ENCODE results near the gene RBM46.

Gene RBM46

DNA sequence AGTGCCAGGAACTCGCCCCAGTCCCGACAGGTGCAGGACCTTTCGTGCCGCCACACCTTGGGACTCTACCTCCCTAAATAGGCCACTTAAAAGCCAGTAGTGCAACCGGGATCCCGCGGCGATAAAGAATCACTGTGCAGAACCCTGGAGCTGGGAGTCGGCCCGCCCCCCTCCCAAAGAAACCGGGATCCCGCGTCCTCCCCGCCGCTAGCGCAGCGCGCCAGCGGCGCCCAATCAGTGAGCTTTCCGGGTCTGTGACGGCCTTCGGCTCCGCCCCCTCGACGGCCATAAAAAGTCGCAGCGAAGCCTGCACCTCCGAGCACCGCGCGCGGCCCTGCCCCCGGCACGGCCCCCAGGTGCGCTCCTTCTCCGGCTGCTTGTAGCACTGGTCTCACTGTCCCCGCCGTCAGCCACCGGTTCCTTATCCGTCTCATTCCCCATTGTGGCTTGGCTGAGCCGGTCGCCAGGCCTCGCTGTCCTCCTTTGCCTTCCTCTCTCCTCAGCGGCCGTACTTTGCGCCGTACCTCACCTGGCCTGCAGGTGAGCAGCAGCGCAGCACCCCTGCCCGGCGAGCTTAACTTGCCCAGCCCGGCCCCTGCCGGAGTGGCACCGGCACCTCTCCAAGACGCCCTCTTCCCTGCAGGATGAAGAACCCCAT is 37.3 kb upstream of the RBM46 start, which contains the start of gene LRAT:
Gene LRAT (plus strand): TSS at position 318 of the 658 bp plus-strand sequence. CDS start 327 bp downstream, at position 645.
- no peak for TF ChIP-seq EZH2phosphoT487 (conservative IDR thresholded peaks at IDR 0.05; ENCODE audit: low read length)
- TF ChIP-seq, protein P1, sequence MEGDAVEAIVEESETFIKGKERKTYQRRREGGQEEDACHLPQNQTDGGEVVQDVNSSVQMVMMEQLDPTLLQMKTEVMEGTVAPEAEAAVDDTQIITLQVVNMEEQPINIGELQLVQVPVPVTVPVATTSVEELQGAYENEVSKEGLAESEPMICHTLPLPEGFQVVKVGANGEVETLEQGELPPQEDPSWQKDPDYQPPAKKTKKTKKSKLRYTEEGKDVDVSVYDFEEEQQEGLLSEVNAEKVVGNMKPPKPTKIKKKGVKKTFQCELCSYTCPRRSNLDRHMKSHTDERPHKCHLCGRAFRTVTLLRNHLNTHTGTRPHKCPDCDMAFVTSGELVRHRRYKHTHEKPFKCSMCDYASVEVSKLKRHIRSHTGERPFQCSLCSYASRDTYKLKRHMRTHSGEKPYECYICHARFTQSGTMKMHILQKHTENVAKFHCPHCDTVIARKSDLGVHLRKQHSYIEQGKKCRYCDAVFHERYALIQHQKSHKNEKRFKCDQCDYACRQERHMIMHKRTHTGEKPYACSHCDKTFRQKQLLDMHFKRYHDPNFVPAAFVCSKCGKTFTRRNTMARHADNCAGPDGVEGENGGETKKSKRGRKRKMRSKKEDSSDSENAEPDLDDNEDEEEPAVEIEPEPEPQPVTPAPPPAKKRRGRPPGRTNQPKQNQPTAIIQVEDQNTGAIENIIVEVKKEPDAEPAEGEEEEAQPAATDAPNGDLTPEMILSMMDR (IDR thresholded peaks at IDR 0.05; ENCODE audit: insufficient read depth, low read length, poor library complexity, severe bottlenecking): no peak
- Histone ChIP-seq H3F3A (ENCODE audit: insufficient read depth) (no peaks in the 10 kb centered on the region), H4K20me1 (ENCODE audit: low read depth, low read length) (no peaks in the 10 kb centered on the region), H3K4me2 (ENCODE audit: low read depth, low read length, poor library complexity, severe bottlenecking) (no peak within 1 kb of the TSS), H2AFZ (ENCODE audit: low read depth, low read length, severe bottlenecking) (no peak within 1 kb of the TSS), H3K79me2 (ENCODE audit: insufficient read depth, low read length) (no peaks in the 10 kb centered on the region), H3K27me3 (ENCODE audit: low read length) (no peaks in the 10 kb centered on the region), H3K4me3 (ENCODE audit: insufficient read depth, low read length, poor library complexity, severe bottlenecking) (no peak within 1 kb of the TSS), H3K9me3 (ENCODE audit: insufficient read depth, low read length) (no peaks in the 10 kb centered on the region), H3K36me3 (ENCODE audit: low read length) (no peaks in the 10 kb centered on the region), H3K27ac (ENCODE audit: low read depth, low read length) (no peak within 1 kb of the TSS), H3K9me2 (replicated peaks; ENCODE audit: insufficient read depth, low read length) (no peaks in the 10 kb centered on the region), H3K9ac (ENCODE audit: low read length) (no peak within 1 kb of the TSS)

DNA sequence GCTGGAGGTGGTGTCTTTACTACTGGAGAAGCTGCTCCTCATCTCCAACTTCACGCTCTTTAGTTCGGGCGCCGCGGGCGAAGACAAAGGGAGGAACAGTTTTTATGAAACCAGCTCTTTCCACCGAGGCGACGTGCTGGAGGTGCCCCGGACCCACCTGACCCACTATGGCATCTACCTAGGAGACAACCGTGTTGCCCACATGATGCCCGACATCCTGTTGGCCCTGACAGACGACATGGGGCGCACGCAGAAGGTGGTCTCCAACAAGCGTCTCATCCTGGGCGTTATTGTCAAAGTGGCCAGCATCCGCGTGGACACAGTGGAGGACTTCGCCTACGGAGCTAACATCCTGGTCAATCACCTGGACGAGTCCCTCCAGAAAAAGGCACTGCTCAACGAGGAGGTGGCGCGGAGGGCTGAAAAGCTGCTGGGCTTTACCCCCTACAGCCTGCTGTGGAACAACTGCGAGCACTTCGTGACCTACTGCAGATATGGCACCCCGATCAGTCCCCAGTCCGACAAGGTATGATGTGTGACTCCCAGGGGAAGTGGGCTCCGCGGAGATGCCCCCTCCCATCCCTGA is 36.6 kb upstream of the RBM46 start:
- H2AFZ ChIP-seq (ENCODE audit: low read depth, low read length, severe bottlenecking): no peak overlapping the region
- no peaks in the 10 kb centered on the region for H3K36me3 ChIP-seq (ENCODE audit: low read length)
- no peaks in the 10 kb centered on the region for H4K20me1 ChIP-seq (ENCODE audit: low read depth, low read length)
- no peaks in the 10 kb centered on the region for H3K9me2 ChIP-seq (replicated peaks; ENCODE audit: insufficient read depth, low read length)
- H3K79me2 ChIP-seq (ENCODE audit: insufficient read depth, low read length): no peaks in the 10 kb centered on the region
- no peak overlapping the region for H3K27ac ChIP-seq (ENCODE audit: low read depth, low read length)
- H3K27me3 ChIP-seq (ENCODE audit: low read length): no peaks in the 10 kb centered on the region
- no peaks in the 10 kb centered on the region for H3K9me3 ChIP-seq (ENCODE audit: insufficient read depth, low read length)
- no peak overlapping the region for H3K9ac ChIP-seq (ENCODE audit: low read length)
- H3F3A ChIP-seq (ENCODE audit: insufficient read depth): no peaks in the 10 kb centered on the region
- no peak overlapping the region for H3K4me2 ChIP-seq (ENCODE audit: low read depth, low read length, poor library complexity, severe bottlenecking)
- TF ChIP-seq EZH2phosphoT487 (conservative IDR thresholded peaks at IDR 0.05; ENCODE audit: low read length): no peak
- TF ChIP-seq, protein P1 (IDR thresholded peaks at IDR 0.05; ENCODE audit: insufficient read depth, low read length, poor library complexity, severe bottlenecking): no peak
- no peak overlapping the region for H3K4me3 ChIP-seq (ENCODE audit: insufficient read depth, low read length, poor library complexity, severe bottlenecking)

GRCh38 chr4:154757713-154758112 is 23.4 kb upstream of the RBM46 start:
- no peaks in the 10 kb centered on the region for H3K27me3 ChIP-seq (ENCODE audit: low read length)
- no peaks in the 10 kb centered on the region for H3K79me2 ChIP-seq (ENCODE audit: insufficient read depth, low read length)
- no peak for TF ChIP-seq EZH2phosphoT487 (conservative IDR thresholded peaks at IDR 0.05; ENCODE audit: low read length)
- TF ChIP-seq, protein P1 (IDR thresholded peaks at IDR 0.05; ENCODE audit: insufficient read depth, low read length, poor library complexity, severe bottlenecking): no peak
- no peak overlapping the region for H3K9ac ChIP-seq (ENCODE audit: low read length)
- no peak overlapping the region for H2AFZ ChIP-seq (ENCODE audit: low read depth, low read length, severe bottlenecking)
- H3K9me2 ChIP-seq (replicated peaks; ENCODE audit: insufficient read depth, low read length): no peaks in the 10 kb centered on the region
- no peak overlapping the region for H3K27ac ChIP-seq (ENCODE audit: low read depth, low read length)
- H3K4me2 ChIP-seq (ENCODE audit: low read depth, low read length, poor library complexity, severe bottlenecking): no peak overlapping the region
- no peaks in the 10 kb centered on the region for H3K9me3 ChIP-seq (ENCODE audit: insufficient read depth, low read length)
- no peaks in the 10 kb centered on the region for H4K20me1 ChIP-seq (ENCODE audit: low read depth, low read length)
- H3K4me3 ChIP-seq (ENCODE audit: insufficient read depth, low read length, poor library complexity, severe bottlenecking): no peak overlapping the region
- no peaks in the 10 kb centered on the region for H3K36me3 ChIP-seq (ENCODE audit: low read length)
- H3F3A ChIP-seq (ENCODE audit: insufficient read depth): no peaks in the 10 kb centered on the region

Data from SU-DHL-6 (cell line).